Activated naive CD4-positive, alpha-beta T cell treated with anti-CD3 and anti-CD28 coated beads, Interleukin-2, amount 50 U/mL, for 16 hours (primary cell): ENCODE measurements around the gene ZNF587.
"Not testable (repeated sequence)": the region's sequence is repeated elsewhere in the genome, so short reads cannot be mapped to it uniquely, and the experiment has no call there.

Experiments
- DNase-seq: peaks from one replicate; pipeline ENCODE4 v3.0.0-alpha.2; 2020

ZNF587 gene

GRCh38 chr19:57823608-57824007, 26.1 kb upstream of the ZNF587 start:
- DNase-seq = not testable (repeated sequence)

GRCh38 chr19:57825511-57825910, 24.1 kb upstream of the ZNF587 start:
- no peak for DNase-seq

GRCh38 chr19:57829316-57829715, 20.3 kb upstream of the ZNF587 start:
- no peak for DNase-seq

GRCh38 chr19:57830071-57830602, 19.5 kb upstream of the ZNF587 start, which contains the start of gene ZNF587B:
ZNF587B (plus strand) TSS chr19:57830299; CDS start chr19:57830529, 230 bp downstream.
- DNase-seq = peak; percentile 40

GRCh38 chr19:57836991-57837390, 12.7 kb upstream of the ZNF587 start:
- DNase-seq = not testable (repeated sequence)

GRCh38 chr19:57838622-57839191, 11.0 kb upstream of the ZNF587 start:
- not testable (repeated sequence) for DNase-seq

- no peak for DNase-seq
Observed at GRCh38 chr19:57841122-57841763, 8.4 kb upstream of the ZNF587 start.

- DNase-seq = not testable (repeated sequence)
Observed at GRCh38 chr19:57847164-57847563, 2.5 kb upstream of the ZNF587 start.

GRCh38 chr19:57849162-57849665, 445 bp upstream of the ZNF587 start:
- not testable (repeated sequence) for DNase-seq

- no peak for DNase-seq
Observed at GRCh38 chr19:57850553-57851017, 926 bp downstream of the ZNF587 start.

- DNase-seq = not testable (repeated sequence)
Observed at GRCh38 chr19:57851812-57852603, 2.3 kb downstream of the ZNF587 start.

- DNase-seq = not testable (repeated sequence)
Observed at GRCh38 chr19:57854117-57854516, 4.5 kb downstream of the ZNF587 start.

- not testable (repeated sequence) for DNase-seq
Observed at GRCh38 chr19:57862351-57862750, 12.7 kb downstream of the ZNF587 start.

- no peak for DNase-seq
Observed at GRCh38 chr19:57867868-57868492, 18.3 kb downstream of the ZNF587 start.

- not testable (repeated sequence) for DNase-seq
Observed at GRCh38 chr19:57869655-57870054, 20.0 kb downstream of the ZNF587 start.

- DNase-seq = no peak
Observed at GRCh38 chr19:57870225-57870624, 20.6 kb downstream of the ZNF587 start.

GRCh38 chr19:57872450-57872849, 22.8 kb downstream of the ZNF587 start:
- DNase-seq = no peak

- DNase-seq = not testable (repeated sequence)
Observed at GRCh38 chr19:57873883-57874799, 24.5 kb downstream of the ZNF587 start.

GRCh38 chr19:57886046-57886445, 36.4 kb downstream of the ZNF587 start:
- no peak for DNase-seq

GRCh38 chr19:57887195-57887941, 37.7 kb downstream of the ZNF587 start:
- no peak for DNase-seq

GRCh38 chr19:57888107-57888559, 38.5 kb downstream of the ZNF587 start:
- no peak for DNase-seq
